ENCODE measurements around the gene MAPK8IP1. TPM values are rescaled to one million over a fixed set of nuclear protein-coding genes. Genes with fewer than 3 reads are reported as not detected.

The MAPK8IP1 gene
- total and polyA plus RNA-seq, 2 donors (not counting 3 experiments of a cell fraction or from before 2014, with no cell fraction given), result 4.1 to 4.8 TPM

GRCh38 chr11:45877221-45877620, 8.2 kb upstream of the MAPK8IP1 start:
- Histone ChIP-seq H3K27ac (ENCODE audit: insufficient read depth, low read depth, low read length) (no peak overlapping the region), H3K4me2 (ENCODE audit: insufficient read depth, low read length) (no peak overlapping the region), H3K9me1 (replicated peaks; ENCODE audit: control insufficient read depth, extremely low read depth, insufficient read depth, low read length) (no peaks in the 10 kb centered on the region), H3K36me3 (ENCODE audit: control insufficient read depth in 2 of 2, extremely low read depth in 1 of 2, insufficient read depth in 2 of 2, low read length in 2 of 2) (peaks cover 0 to 2% of the 10 kb centered on the region in 2 experiments), H3K79me2 (ENCODE audit: control insufficient read depth, insufficient read depth, low read length) (no peaks in the 10 kb centered on the region), H2AFZ (ENCODE audit: low read depth, low read length) (no peak overlapping the region), H3K27me3 (ENCODE audit: control insufficient read depth in 2 of 2, insufficient read depth in 2 of 2, low read length in 2 of 2) (no peaks in the 10 kb centered on the region), H3K4me3 (replicated peaks in 1 of 3; ENCODE audit: insufficient read depth in 1 of 3, low read depth in 1 of 3, low read length in 3 of 3) (no peak overlapping the region), H3K9me3 (replicated peaks; ENCODE audit: control insufficient read depth, insufficient read depth, low read length) (no peaks in the 10 kb centered on the region), H3K4me1 (ENCODE audit: control insufficient read depth, extremely low read depth, insufficient read depth, low read length) (no peaks in the 10 kb centered on the region), H3K9ac (replicated peaks; ENCODE audit: extremely low read depth, insufficient read depth, low read length) (no peak overlapping the region), H4K20me1 (replicated peaks; ENCODE audit: control insufficient read depth, extremely low read depth, insufficient read depth, low read length) (no peaks in the 10 kb centered on the region)
- DNase-seq (ENCODE audit: low read depth, low spot score) (no peak), FAIRE-seq (no peak)
- no TSS peak for BruUV-seq (replicated peaks)
- intact Hi-C loops (cut with micrococcal nuclease), result no loop called here
- ChIA-PET POLR2A (no interaction called here), CTCF (interaction anchor here (1.3 kb wide), 1 partner anchor 14 kb away, joined by 3 read pairs; no protein-coding TSS in a partner anchor)
- TF ChIP-seq POLR2A (IDR thresholded peaks at IDR 0.05; ENCODE audit: low read depth, low read length), result no peak
- TF ChIP-seq MYC (IDR thresholded peaks at IDR 0.05; ENCODE audit: low read depth, low read length), result no peak
- TF ChIP-seq FOS (IDR thresholded peaks at IDR 0.05; ENCODE audit: borderline replicate concordance, insufficient read depth, low read length), result no peak
- no peak for TF ChIP-seq JUN (IDR thresholded peaks at IDR 0.05; ENCODE audit: borderline replicate concordance, insufficient read depth, insufficient read length, low read depth)
- TF ChIP-seq GATA2 (IDR thresholded peaks at IDR 0.05; ENCODE audit: insufficient read depth, insufficient read length, low read depth, low read length), result no peak
- TF ChIP-seq POLR2AphosphoS5 (IDR thresholded peaks at IDR 0.05; ENCODE audit: insufficient read depth, low read depth, low read length), result no peak
- no peak for TF ChIP-seq CTCF (IDR thresholded peaks at IDR 0.05; ENCODE audit: extremely low read depth in 1 of 2, insufficient read depth in 1 of 2, low read depth in 1 of 2, low read length in 2 of 2)
- no peak for TF ChIP-seq MAX (IDR thresholded peaks at IDR 0.05; ENCODE audit: insufficient read depth, insufficient read length)
- TF ChIP-seq EZH2 (IDR thresholded peaks at IDR 0.05; ENCODE audit: borderline replicate concordance, low read depth, low read length, severe bottlenecking), result no peak
- dilution Hi-C loops (cut with MboI; ENCODE audit: extremely low pct_ligation_motif_present, low sequenced_read_pairs), result no loop called here
